ENCODE measurements around the gene ASB12.

Gene ASB12

GRCh38 chrX:64186974-64187761, 43.2 kb downstream of the ASB12 start:
- DNase-seq (ENCODE audit: low spot score), result no peak

GRCh38 chrX:64184396-64184795, 46.0 kb downstream of the ASB12 start:
- no peak for DNase-seq (ENCODE audit: low spot score)

- DNase-seq (ENCODE audit: low spot score), result no peak
Measured at GRCh38 chrX:64182208-64182607, 48.2 kb downstream of the ASB12 start.

- no peak for DNase-seq (ENCODE audit: low spot score)
Measured at GRCh38 chrX:64176876-64177275, 53.5 kb downstream of the ASB12 start.
